Measurements from ENCODE around the gene CNTNAP2. TPM values are rescaled to one million over a fixed set of nuclear protein-coding genes. Genes with fewer than 3 reads are reported as not detected.
A peak's percentile ranks its signal among the peaks of the same experiment; 100 is the strongest.

CNTNAP2 gene
- total RNA-seq, 1 donor from 2014 or later, result 0.59 TPM

DNA sequence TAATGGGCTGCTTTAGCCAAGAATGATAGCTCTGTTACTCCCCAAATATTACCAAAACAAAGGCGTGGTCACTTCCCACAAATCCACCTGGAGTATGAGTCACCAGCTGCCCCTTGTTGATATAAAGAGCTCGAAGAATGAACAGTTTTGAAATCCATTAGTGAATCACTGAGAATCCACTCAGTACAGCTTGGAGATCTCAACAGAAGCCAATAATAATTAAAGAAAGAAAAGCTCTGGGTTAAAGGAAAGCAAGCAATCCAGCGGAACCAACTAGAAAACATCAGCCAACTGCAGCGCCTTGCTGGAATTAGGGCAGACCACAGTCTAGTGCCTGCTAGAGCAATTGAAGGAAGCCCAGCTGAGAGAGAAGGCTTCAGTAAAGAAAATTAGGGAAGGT is 1897.9 kb downstream of the CNTNAP2 start:
- ATAC-seq, result peak; percentile 37 to 55
- no peaks in the 10 kb centered on the region for H3K36me3 ChIP-seq
- DNase-seq, result no peak
- no peaks in the 10 kb centered on the region for H3K9me3 ChIP-seq
- intact Hi-C loops (cut with DNase I), result no loop called here
- no peak overlapping the region for H3K27ac ChIP-seq
- no peaks in the 10 kb centered on the region for H3K27me3 ChIP-seq (ENCODE audit: low read depth)
- no peak overlapping the region for H3K4me3 ChIP-seq
- no peaks in the 10 kb centered on the region for H3K4me1 ChIP-seq
- TF ChIP-seq, protein P1, sequence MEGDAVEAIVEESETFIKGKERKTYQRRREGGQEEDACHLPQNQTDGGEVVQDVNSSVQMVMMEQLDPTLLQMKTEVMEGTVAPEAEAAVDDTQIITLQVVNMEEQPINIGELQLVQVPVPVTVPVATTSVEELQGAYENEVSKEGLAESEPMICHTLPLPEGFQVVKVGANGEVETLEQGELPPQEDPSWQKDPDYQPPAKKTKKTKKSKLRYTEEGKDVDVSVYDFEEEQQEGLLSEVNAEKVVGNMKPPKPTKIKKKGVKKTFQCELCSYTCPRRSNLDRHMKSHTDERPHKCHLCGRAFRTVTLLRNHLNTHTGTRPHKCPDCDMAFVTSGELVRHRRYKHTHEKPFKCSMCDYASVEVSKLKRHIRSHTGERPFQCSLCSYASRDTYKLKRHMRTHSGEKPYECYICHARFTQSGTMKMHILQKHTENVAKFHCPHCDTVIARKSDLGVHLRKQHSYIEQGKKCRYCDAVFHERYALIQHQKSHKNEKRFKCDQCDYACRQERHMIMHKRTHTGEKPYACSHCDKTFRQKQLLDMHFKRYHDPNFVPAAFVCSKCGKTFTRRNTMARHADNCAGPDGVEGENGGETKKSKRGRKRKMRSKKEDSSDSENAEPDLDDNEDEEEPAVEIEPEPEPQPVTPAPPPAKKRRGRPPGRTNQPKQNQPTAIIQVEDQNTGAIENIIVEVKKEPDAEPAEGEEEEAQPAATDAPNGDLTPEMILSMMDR (IDR thresholded peaks at IDR 0.05), result no peak

DNA sequence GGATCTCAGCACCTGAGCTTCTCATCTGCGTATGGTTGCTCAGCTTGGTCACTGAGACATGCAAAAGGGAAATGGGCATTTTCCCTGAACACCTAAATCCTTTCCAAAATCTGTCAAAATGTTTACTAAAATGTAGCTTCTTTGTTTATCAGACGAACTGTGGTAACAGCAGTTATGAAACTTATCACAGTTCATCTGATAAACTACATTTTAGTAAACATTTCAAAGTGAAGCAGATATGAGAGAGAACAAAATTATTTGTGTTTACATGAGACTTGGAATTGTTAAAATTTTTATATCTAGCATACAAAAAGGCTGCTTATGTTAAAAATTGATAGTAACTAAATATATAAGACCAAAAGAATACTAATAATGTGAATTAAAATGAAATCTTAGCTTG is 1900.5 kb downstream of the CNTNAP2 start:
- no peaks in the 10 kb centered on the region for H3K36me3 ChIP-seq
- H3K27me3 ChIP-seq (ENCODE audit: low read depth), result no peaks in the 10 kb centered on the region
- no peak for ATAC-seq
- TF ChIP-seq, protein P1 (IDR thresholded peaks at IDR 0.05), result no peak
- H3K4me3 ChIP-seq, result no peak overlapping the region
- H3K27ac ChIP-seq, result no peak overlapping the region
- intact Hi-C loops (cut with DNase I), result no loop called here
- DNase-seq, result no peak
- no peaks in the 10 kb centered on the region for H3K9me3 ChIP-seq
- H3K4me1 ChIP-seq, result no peaks in the 10 kb centered on the region

DNA sequence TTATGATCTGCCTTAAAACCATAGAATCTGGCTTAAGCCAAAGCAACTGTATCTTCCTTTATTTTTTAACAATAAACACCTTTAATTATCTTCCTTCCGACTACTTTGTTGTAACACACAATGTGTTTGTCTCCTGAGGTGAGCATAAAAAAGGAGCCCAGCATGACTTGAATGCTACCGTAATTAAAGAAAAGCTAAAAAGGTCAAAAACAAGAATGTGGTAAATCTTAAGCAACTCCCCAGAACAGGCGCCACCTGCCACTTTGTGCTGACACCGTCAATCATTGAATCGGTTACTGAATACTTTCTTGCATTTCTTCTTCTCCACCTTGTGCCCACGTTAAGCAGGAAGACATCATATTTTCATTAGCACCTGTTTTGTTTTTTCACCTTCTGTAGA is 1904.1 kb downstream of the CNTNAP2 start:
- intact Hi-C loops (cut with DNase I), result no loop called here
- H3K36me3 ChIP-seq, result no peaks in the 10 kb centered on the region
- DNase-seq (no peak), ATAC-seq (no peak)
- H3K9me3 ChIP-seq, result no peaks in the 10 kb centered on the region
- H3K27me3 ChIP-seq (ENCODE audit: low read depth), result no peaks in the 10 kb centered on the region
- no peak overlapping the region for H3K4me3 ChIP-seq
- H3K4me1 ChIP-seq, result no peaks in the 10 kb centered on the region
- TF ChIP-seq, protein P1 (IDR thresholded peaks at IDR 0.05), result no peak
- no peak overlapping the region for H3K27ac ChIP-seq

DNA sequence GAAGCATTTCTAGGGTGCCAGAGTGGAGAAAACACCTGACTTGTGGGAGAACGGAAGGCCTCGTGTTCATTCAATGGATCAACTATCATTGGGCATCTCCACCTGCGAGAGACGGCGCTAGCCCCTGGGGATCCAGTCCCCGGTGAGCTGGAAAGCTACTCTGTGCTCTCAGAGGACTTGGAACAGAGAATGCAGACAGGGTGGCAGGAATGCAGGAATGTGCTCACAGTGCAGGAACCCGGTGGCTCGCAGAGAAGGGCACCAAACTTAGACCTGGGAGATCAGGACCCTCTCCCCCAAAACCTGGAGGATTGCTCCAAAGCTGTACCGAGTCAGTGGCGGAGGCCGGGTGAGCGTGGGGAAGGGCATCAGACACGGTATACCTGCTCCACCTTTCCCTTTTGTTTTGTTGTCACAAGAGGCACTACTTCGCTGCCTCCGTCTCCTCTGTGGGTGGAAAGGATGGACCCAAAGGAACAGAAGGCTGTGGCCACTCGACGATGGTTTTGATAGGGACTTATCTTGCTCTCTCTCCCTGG is 1905.0 kb downstream of the CNTNAP2 start:
- TF ChIP-seq, protein P1 (IDR thresholded peaks at IDR 0.05), result no peak
- intact Hi-C loops (cut with DNase I), result no loop called here
- Histone ChIP-seq H3K27ac (no peak overlapping the region), H3K9me3 (no peaks in the 10 kb centered on the region), H3K4me3 (no peak overlapping the region), H3K4me1 (no peaks in the 10 kb centered on the region), H3K36me3 (no peaks in the 10 kb centered on the region), H3K27me3 (ENCODE audit: low read depth) (no peaks in the 10 kb centered on the region)
- no peak for ATAC-seq
- DNase-seq, result no peak

DNA sequence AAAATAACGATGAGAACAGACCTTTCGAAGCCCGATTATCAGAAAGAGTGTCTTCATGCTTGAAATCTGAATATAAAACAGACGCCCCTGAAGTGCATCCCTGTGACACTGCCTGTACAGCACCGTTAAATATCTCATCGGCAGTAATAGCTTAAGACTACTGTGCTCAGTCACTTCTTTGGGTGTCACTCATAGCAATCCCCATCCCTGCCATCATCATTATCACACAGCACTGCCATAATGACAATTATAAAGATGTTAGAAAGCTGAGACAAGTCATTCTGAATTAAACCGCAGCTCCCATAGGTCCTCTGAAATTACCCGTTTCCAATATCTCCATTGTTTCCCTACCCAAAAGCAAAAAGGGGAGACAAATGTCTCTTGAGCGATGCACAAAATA is 1906.2 kb downstream of the CNTNAP2 start:
- DNase-seq (no peak), ATAC-seq (no peak)
- H3K27ac ChIP-seq, result no peak overlapping the region
- intact Hi-C loops (cut with DNase I), result no loop called here
- TF ChIP-seq, protein P1 (IDR thresholded peaks at IDR 0.05), result no peak
- no peaks in the 10 kb centered on the region for H3K27me3 ChIP-seq (ENCODE audit: low read depth)
- no peaks in the 10 kb centered on the region for H3K4me1 ChIP-seq
- no peaks in the 10 kb centered on the region for H3K9me3 ChIP-seq
- H3K36me3 ChIP-seq, result no peaks in the 10 kb centered on the region
- no peak overlapping the region for H3K4me3 ChIP-seq

DNA sequence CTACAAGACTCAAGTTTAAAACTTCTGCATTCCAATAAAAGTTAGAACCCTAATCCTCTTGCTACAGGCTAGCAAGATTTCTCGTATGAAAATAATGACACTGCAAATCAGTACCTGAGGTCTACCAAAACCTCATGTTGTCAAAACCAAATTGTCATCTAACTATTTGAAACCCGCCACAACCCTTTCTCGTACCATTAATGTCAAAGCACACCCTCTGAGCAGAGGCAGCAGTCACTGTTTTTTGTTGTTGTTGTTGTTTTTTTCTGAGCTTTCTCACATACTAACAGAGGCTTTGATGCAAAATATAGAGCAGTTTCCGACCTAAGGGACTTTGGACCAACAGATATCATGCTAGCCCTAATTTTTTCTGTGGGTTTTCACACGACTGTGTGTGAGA is 1910.1 kb downstream of the CNTNAP2 start:
- Histone ChIP-seq H3K4me1 (no peaks in the 10 kb centered on the region), H3K27me3 (ENCODE audit: low read depth) (no peaks in the 10 kb centered on the region), H3K9me3 (no peaks in the 10 kb centered on the region), H3K27ac (no peak overlapping the region), H3K36me3 (no peaks in the 10 kb centered on the region), H3K4me3 (no peak overlapping the region)
- DNase-seq, result no peak
- no peak for ATAC-seq
- TF ChIP-seq, protein P1 (IDR thresholded peaks at IDR 0.05), result no peak
- intact Hi-C loops (cut with DNase I), result no loop called here

Data from lower lobe of right lung (tissue), 2 donors.